Fibroblast of lung (primary cell): ENCODE results near the gene MSI2. TPM values are rescaled to one million over a fixed set of nuclear protein-coding genes. Genes with fewer than 3 reads are reported as not detected.
A peak's percentile ranks its signal among the peaks of the same experiment; 100 is the strongest.

Experiments
- DNase-seq, 2 donors: peaks; one replicate each; pipeline versions ENCODE4 v3.0.0 to v3.0.0-alpha.2; 2010; ENCODE audit warnings: low read depth in 2 of 2
- H2AFZ ChIP-seq: 2 replicates; pipeline ENCODE4 v1.5.1; 2012; ENCODE audit warnings: low read length, control low read depth, inconsistent platforms
- H3K27ac ChIP-seq: 2 replicates; pipeline ENCODE4 v1.5.1; 2011; ENCODE audit warnings: low read length, control low read depth; ENCODE audit not compliant: insufficient read depth
- H3K27me3 ChIP-seq: 2 replicates; pipeline ENCODE4 v1.5.1; 2011; ENCODE audit warnings: mild to moderate bottlenecking, low read length; ENCODE audit not compliant: control insufficient read depth, insufficient read depth
- H3K36me3 ChIP-seq: 2 replicates; pipeline ENCODE4 v1.5.1; 2011; ENCODE audit warnings: low read length; ENCODE audit not compliant: control insufficient read depth, insufficient read depth
- H3K4me1 ChIP-seq: 2 replicates; pipeline ENCODE4 v1.5.1; 2011; ENCODE audit warnings: low read length; ENCODE audit not compliant: control insufficient read depth, insufficient read depth; ENCODE audit errors: extremely low read depth
- H3K4me2 ChIP-seq: 2 replicates; pipeline ENCODE4 v1.5.1; 2011; ENCODE audit warnings: low read length, control low read depth; ENCODE audit not compliant: insufficient read depth; ENCODE audit errors: extremely low read depth
- H3K4me3 ChIP-seq, 4 experiments: fragments of 200-600 bp in 1 of 4; sonication (generic) in 1 of 4; replicated peaks in 1 of 4; 2 replicates each; pipeline ENCODE4 v1.5.1; 2011 to 2016; ENCODE audit warnings: low read length in 4 of 4, low read depth in 3 of 4, mild to moderate bottlenecking in 3 of 4, control low read depth in 2 of 4, inconsistent platforms in 1 of 4, mixed read lengths in 1 of 4; ENCODE audit not compliant: insufficient read depth in 1 of 4; ENCODE audit errors: control extremely low read depth in 1 of 4
- H3K79me2 ChIP-seq: 2 replicates; pipeline ENCODE4 v1.5.1; 2012; ENCODE audit warnings: mild to moderate bottlenecking, low read length, inconsistent platforms; ENCODE audit not compliant: control insufficient read depth, insufficient read depth
- H3K9ac ChIP-seq: 2 replicates; pipeline ENCODE4 v1.5.1; 2011; ENCODE audit warnings: mild to moderate bottlenecking, low read length, control low read depth; ENCODE audit not compliant: insufficient read depth
- H3K9me3 ChIP-seq: 2 replicates; pipeline ENCODE4 v1.5.1; 2012; ENCODE audit warnings: low read depth, low read length; ENCODE audit not compliant: control insufficient read depth, insufficient read depth
- H4K20me1 ChIP-seq: 2 replicates; pipeline ENCODE4 v1.5.1; 2011; ENCODE audit warnings: low read length; ENCODE audit not compliant: control insufficient read depth, insufficient read depth; ENCODE audit errors: extremely low read depth
- EZH2 ChIP-seq: IDR thresholded peaks from 2 replicates; pipeline ENCODE4 v1.5.1; 2012; ENCODE audit warnings: low read length, control low read depth, mild to moderate bottlenecking; ENCODE audit errors: missing control alignments
- polyA plus RNA-seq, 2 donors: library from polyadenylated mRNA; depleted of rRNA in 1 of 2; stranded (reverse) in 1 of 2; unstranded in 1 of 2; fragments of >200 nt; gene quantifications; 2 replicates each; pipeline ENCODE4 v1.2.1, GENCODE V29; 2011 to 2012; ENCODE audit warnings: missing spikeins in 1 of 2
- total RNA-seq: library from RNA; depleted of rRNA; stranded (reverse); fragments of >200 nt; gene quantifications from 2 replicates; pipeline ENCODE4 v1.2.1, GENCODE V29; 2014
- TF ChIP-seq, protein P1 (sequence below), 2 donors: IDR thresholded peaks in 1 of 2; conservative IDR thresholded peaks in 1 of 2; 1 replicate in 1 of 2; 2 replicates in 1 of 2; pipeline ENCODE4 v1.5.1; 2011 to 2012; ENCODE audit warnings: low read length in 2 of 2, control low read depth in 1 of 2, inconsistent platforms in 1 of 2, low read depth in 1 of 2, mild to moderate bottlenecking in 1 of 2

MSI2 gene
- total and polyA plus RNA-seq, 2 donors (not counting 1 experiment from before 2014, with no cell fraction given): 6.8 to 14.2 TPM

DNA sequence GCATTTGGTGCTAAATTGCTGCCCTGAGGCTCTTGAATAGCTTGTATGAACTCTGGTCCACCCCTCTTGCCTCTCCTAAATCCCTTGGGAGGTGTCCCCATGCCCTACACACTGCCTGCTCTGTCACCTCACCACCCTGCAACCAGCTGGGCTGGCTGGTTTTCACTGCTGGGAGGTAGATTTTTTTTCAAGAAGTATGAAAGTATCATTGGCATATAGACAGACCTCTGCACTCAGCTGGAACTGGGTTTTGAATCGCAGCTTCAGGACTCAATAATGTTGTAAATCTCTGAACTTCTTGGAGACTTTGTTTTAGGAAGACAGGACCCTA is 184.9 kb downstream of the MSI2 start:
- Histone ChIP-seq H3K27me3 (no peaks in the 10 kb centered on the region), H3K36me3 (no peaks in the 10 kb centered on the region), H3K9me3 (no peaks in the 10 kb centered on the region), H3K27ac (no peak overlapping the region), H4K20me1 (no peaks in the 10 kb centered on the region), H3K9ac (no peak overlapping the region), H3K4me2 (no peak overlapping the region), H3K4me3 (no peak overlapping the region), H3K79me2 (no peaks in the 10 kb centered on the region), H3K4me1 (no peaks in the 10 kb centered on the region), H2AFZ (no peak overlapping the region)
- TF ChIP-seq EZH2: no peak
- TF ChIP-seq, protein P1, sequence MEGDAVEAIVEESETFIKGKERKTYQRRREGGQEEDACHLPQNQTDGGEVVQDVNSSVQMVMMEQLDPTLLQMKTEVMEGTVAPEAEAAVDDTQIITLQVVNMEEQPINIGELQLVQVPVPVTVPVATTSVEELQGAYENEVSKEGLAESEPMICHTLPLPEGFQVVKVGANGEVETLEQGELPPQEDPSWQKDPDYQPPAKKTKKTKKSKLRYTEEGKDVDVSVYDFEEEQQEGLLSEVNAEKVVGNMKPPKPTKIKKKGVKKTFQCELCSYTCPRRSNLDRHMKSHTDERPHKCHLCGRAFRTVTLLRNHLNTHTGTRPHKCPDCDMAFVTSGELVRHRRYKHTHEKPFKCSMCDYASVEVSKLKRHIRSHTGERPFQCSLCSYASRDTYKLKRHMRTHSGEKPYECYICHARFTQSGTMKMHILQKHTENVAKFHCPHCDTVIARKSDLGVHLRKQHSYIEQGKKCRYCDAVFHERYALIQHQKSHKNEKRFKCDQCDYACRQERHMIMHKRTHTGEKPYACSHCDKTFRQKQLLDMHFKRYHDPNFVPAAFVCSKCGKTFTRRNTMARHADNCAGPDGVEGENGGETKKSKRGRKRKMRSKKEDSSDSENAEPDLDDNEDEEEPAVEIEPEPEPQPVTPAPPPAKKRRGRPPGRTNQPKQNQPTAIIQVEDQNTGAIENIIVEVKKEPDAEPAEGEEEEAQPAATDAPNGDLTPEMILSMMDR (conservative IDR thresholded peaks at IDR 0.05 in 1 of 2, IDR thresholded peaks at IDR 0.05 in 1 of 2; ENCODE audit: low read depth in 1 of 2, low read length in 2 of 2): no peak
- no peak for DNase-seq

DNA sequence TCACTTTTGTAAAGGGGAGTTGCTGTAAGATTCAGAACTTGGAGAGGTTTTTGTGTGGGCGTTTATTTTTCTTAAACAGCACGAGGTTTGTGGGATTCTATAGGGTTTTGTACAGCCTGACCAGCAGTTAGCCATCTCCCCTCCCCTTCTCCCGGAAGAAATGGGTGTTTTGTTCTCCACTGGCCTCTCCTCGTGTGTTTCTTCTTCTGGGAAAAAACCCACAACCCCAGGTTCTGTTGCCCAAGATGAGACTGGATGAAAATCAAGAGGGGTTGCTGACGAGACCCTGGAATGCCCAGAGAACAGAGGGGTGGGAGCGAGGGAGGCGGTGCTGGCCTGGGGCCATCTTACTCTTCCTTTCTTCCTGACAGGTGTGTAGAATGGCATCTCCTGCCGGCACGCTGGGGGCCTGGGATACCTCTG is 186.1 kb downstream of the MSI2 start:
- Histone ChIP-seq H3K27me3 (no peaks in the 10 kb centered on the region), H2AFZ (no peak overlapping the region), H3K36me3 (no peaks in the 10 kb centered on the region), H3K79me2 (no peaks in the 10 kb centered on the region), H3K4me3 (no peak overlapping the region), H3K4me1 (no peaks in the 10 kb centered on the region), H4K20me1 (no peaks in the 10 kb centered on the region), H3K4me2 (no peak overlapping the region), H3K27ac (no peak overlapping the region), H3K9me3 (no peaks in the 10 kb centered on the region), H3K9ac (no peak overlapping the region)
- DNase-seq: peak; percentile 78
- TF ChIP-seq EZH2: no peak

GRCh38 chr17:57442914-57443571 is 186.7 kb downstream of the MSI2 start:
- Histone ChIP-seq H3K27me3 (no peaks in the 10 kb centered on the region), H3K9ac (no peak overlapping the region), H3K4me1 (no peaks in the 10 kb centered on the region), H3K9me3 (no peaks in the 10 kb centered on the region), H3K27ac (no peak overlapping the region), H4K20me1 (no peaks in the 10 kb centered on the region), H2AFZ (no peak overlapping the region), H3K4me2 (no peak overlapping the region), H3K4me3 (no peak overlapping the region), H3K36me3 (no peaks in the 10 kb centered on the region), H3K79me2 (no peaks in the 10 kb centered on the region)
- TF ChIP-seq, protein P1 (conservative IDR thresholded peaks at IDR 0.05 in 1 of 2, IDR thresholded peaks at IDR 0.05 in 1 of 2; ENCODE audit: low read depth in 1 of 2, low read length in 2 of 2): no peak
- TF ChIP-seq EZH2: no peak
- peak; percentile 21 to 82 for DNase-seq
